GM23248 (cell line): ENCODE measurements around the gene C3.

Experiments used
- EZH2 ChIP-seq: fragments of 200-600 bp; sonication (generic); IDR thresholded peaks from 2 replicates; pipeline ENCODE4 v1.6.1; 2018; ENCODE audit warnings: antibody characterized with exemption, mild to moderate bottlenecking; ENCODE audit not compliant: insufficient read depth, poor library complexity, severe bottlenecking
- EZH2phosphoT487 ChIP-seq: fragments of 200-600 bp; sonication (generic); IDR thresholded peaks from 2 replicates; pipeline ENCODE4 v1.6.1; 2018; ENCODE audit warnings: antibody characterized with exemption, moderate library complexity, mild to moderate bottlenecking, low read depth; ENCODE audit not compliant: insufficient read depth

DNA sequence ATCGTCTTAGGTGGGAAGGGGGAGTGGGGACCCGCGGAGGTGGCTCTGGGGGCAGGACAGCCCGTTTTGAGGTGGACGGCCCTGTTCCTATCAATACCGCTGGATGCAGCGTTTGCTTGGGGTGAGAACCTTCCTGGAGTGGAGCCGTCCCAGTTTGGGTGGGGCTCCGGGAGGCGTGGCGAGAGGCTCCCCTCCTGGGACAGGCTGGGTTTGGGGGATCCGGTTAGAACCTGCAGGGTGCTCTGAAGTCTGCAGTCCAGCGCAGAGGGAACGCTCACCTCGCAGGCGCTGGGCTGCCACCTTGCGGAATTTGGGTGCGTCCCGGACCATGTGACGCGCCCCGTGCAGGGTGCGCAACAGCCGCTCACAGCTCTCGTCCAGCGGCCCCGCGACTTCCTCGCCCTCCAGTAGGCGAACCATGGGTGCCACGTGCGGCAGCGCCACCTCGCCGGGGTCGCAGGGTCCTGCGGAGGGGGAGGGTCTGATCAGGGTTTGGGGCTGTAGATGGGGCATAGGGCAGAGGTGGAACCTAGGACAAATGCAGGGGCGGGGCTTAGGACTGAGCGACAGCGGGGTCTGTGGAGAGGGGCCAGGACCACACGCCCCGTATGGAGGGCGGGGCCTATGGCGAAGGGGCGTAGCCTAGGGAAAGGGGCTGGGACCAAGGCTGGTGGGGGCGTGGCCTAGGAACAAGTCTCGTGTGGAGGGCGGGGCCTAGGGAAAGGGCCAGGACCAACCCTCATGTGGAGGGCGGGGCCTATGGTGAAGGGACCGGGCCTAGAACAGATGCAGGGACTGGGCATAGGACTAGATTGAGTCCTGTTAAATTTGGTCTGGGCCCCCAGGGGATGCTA is 33.0 kb upstream of the C3 start:
- no peak for TF ChIP-seq EZH2phosphoT487
- TF ChIP-seq EZH2: no peak
